ENCODE results near the gene STXBP5.

DNA sequence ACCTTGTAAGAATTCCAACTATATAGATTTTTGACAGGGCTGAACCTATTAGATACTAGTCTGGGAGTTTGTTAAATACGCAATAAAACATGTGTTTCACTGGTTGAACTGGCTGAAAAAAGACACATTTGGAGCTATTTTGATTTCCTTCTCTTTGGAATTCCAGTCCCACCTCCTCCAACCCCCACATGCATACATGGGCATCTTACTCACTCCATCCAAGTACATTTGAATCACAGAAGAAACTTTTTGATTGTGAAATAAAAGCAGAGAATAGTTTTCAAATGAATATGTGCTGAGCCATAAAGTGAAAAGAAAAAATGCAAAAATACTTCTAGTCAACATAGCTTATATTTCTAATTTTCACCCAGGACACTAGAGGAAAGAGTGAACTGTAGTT lies 33.9 kb upstream of the STXBP5 start:
- TF ChIP-seq, protein P1, sequence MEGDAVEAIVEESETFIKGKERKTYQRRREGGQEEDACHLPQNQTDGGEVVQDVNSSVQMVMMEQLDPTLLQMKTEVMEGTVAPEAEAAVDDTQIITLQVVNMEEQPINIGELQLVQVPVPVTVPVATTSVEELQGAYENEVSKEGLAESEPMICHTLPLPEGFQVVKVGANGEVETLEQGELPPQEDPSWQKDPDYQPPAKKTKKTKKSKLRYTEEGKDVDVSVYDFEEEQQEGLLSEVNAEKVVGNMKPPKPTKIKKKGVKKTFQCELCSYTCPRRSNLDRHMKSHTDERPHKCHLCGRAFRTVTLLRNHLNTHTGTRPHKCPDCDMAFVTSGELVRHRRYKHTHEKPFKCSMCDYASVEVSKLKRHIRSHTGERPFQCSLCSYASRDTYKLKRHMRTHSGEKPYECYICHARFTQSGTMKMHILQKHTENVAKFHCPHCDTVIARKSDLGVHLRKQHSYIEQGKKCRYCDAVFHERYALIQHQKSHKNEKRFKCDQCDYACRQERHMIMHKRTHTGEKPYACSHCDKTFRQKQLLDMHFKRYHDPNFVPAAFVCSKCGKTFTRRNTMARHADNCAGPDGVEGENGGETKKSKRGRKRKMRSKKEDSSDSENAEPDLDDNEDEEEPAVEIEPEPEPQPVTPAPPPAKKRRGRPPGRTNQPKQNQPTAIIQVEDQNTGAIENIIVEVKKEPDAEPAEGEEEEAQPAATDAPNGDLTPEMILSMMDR (IDR thresholded peaks at IDR 0.05; ENCODE audit: low read depth, low read length, missing input control), result no peak
- TF ChIP-seq, protein P2, sequence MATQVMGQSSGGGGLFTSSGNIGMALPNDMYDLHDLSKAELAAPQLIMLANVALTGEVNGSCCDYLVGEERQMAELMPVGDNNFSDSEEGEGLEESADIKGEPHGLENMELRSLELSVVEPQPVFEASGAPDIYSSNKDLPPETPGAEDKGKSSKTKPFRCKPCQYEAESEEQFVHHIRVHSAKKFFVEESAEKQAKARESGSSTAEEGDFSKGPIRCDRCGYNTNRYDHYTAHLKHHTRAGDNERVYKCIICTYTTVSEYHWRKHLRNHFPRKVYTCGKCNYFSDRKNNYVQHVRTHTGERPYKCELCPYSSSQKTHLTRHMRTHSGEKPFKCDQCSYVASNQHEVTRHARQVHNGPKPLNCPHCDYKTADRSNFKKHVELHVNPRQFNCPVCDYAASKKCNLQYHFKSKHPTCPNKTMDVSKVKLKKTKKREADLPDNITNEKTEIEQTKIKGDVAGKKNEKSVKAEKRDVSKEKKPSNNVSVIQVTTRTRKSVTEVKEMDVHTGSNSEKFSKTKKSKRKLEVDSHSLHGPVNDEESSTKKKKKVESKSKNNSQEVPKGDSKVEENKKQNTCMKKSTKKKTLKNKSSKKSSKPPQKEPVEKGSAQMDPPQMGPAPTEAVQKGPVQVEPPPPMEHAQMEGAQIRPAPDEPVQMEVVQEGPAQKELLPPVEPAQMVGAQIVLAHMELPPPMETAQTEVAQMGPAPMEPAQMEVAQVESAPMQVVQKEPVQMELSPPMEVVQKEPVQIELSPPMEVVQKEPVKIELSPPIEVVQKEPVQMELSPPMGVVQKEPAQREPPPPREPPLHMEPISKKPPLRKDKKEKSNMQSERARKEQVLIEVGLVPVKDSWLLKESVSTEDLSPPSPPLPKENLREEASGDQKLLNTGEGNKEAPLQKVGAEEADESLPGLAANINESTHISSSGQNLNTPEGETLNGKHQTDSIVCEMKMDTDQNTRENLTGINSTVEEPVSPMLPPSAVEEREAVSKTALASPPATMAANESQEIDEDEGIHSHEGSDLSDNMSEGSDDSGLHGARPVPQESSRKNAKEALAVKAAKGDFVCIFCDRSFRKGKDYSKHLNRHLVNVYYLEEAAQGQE (IDR thresholded peaks at IDR 0.05), result no peak

Data from liver (tissue), 2 donors.